Erythroblast (primary cell): ENCODE measurements around the gene SNAP23.

Source experiments
- DNase-seq, 2 experiments: peaks; one replicate each; lab custom pipeline; 2025; lab: John Stamatoyannopoulos, UW
- GATA1 ChIP-seq: IDR thresholded peaks from 2 replicates; pipeline ENCODE4 v1.6.1; 2011; ENCODE audit warnings: low read depth, mild to moderate bottlenecking, control low read depth, low read length, moderate library complexity
- POLR2A ChIP-seq: IDR thresholded peaks from 2 replicates; pipeline ENCODE4 v1.6.1; 2011; ENCODE audit warnings: mild to moderate bottlenecking, low read length

SNAP23 gene

DNA sequence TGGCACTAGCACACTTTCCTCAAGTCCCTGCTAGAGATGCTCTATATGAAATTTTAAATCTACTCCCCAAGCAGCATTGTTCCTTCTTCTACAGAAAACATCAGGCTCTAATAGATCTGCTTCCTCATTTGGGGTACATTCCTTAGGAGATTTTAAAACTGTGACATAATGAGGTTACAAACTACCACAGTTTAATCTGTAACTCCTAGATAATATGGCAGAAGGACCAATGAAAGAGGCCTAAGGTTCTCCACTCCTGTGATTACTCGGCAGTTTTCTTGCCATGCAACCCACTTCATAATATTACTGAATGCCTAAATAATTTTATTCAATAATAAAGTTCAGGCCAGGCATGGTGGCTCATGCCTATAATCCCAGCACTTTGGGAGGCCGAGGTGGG is 20.6 kb upstream of the SNAP23 start:
- peak; percentile 21 to 39 for DNase-seq
- TF ChIP-seq GATA1, result no peak
- no peak for TF ChIP-seq POLR2A

DNA sequence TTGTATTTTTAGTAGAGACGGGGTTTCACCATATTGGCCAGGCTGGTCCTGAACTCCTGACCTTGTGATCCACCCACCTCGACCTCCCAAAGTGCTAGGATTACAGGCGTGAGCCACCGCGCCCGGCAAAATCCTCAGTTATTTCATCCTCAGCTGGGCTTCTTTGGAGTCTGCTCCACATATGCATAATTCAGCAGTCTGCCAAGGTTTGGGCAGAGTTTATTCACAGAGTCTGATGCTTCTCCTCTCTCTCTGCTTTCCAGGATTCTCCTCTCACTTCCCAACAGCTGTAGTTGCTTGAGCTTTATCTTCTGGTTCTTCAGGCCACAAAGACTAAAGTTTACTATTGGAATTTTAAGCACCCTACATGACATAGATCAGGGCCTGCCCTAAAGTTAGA is 12.7 kb upstream of the SNAP23 start:
- no peak for DNase-seq
- TF ChIP-seq GATA1 (no peak), POLR2A (no peak)

DNA sequence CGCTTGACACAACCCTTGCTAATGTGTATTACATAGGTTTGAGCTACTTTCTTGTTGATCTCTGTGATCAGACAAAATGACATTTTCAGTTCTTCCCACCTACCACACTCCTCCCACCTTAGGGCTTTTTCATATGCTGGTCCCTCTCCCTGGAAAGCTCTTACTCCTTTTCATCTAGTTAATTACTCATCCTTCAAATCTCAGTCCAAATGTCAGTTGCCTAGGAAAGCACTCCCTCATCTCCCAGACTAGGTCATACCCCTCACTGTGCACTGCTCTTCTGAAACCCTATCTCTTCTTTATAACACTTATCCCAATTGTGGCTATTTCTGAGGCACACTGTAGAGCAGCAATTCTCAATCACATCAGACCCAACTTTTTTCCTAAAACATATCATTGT is 11.8 kb upstream of the SNAP23 start:
- TF ChIP-seq GATA1 (no peak), POLR2A (no peak)
- no peak for DNase-seq

DNA sequence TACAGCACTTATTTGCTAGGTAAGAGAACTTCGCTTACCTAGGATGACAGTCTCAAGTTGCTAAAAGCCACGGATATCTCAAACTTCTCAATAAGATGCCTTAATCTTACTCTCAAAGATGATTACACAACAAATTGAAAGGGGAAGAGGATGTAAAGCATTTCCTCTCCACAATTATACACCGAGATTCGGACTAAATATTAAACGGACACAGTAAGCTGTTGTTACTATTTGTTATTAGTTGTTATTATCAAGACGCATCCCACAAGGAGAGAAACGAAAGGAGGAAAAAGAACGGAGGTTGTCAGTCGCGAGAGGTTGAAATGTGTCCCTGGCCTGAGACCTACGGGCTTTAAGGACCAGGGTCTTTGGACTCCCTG is 5.2 kb upstream of the SNAP23 start:
- TF ChIP-seq GATA1, result no peak
- peak in 1 of 2 experiments; percentile 68 for DNase-seq

DNA sequence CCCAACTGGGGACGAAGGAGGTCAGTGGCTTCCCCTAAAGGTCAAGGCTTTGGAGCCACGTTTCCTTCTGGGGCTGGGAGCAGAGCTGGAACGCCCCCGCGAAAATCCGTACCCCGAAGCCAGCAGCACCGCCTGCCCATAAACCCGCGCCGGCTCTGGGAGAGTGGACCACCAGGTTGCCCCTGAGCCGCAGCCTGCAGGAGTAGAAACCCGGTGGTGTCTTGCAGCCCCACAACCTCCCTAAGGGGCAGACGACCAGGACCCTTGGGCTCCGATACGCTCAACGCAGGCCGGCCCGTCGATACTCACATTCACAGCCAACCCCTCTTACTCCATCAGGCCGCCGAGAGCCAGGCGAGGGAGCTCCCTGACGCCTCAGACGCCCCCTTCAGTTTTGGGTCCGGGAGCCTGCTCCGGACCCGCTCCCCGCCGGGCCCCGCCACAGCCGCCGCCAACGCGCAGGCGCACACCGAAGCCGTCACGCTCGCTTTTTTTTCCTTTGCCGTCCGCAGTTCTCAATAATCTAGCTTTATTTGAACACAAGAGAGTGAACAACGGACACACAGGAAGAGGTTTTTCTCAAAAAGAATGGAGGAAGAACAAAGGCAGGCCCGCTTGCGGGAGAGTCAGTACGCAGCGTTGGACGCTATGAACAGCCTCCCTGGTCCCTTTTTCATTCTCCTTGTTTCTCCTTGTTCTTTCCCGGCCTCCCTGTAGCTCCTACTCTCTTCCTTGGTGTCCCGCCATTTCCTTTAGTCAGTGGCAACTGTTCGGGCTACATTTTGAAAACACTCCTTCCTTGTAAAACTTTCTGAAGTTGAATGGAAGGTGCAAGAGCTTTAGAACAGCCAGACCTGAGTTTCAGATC is 4.5 kb upstream of the SNAP23 start, which contains the start of gene ZNF106:
Gene ZNF106 (minus strand): TSS at position 471 of the 868 bp plus-strand sequence. CDS start 18,852 bp downstream, outside the sequence.
- TF ChIP-seq GATA1, result no peak
- peak; percentile 94 for TF ChIP-seq POLR2A
- DNase-seq, result peak; percentile 93 to 95

DNA sequence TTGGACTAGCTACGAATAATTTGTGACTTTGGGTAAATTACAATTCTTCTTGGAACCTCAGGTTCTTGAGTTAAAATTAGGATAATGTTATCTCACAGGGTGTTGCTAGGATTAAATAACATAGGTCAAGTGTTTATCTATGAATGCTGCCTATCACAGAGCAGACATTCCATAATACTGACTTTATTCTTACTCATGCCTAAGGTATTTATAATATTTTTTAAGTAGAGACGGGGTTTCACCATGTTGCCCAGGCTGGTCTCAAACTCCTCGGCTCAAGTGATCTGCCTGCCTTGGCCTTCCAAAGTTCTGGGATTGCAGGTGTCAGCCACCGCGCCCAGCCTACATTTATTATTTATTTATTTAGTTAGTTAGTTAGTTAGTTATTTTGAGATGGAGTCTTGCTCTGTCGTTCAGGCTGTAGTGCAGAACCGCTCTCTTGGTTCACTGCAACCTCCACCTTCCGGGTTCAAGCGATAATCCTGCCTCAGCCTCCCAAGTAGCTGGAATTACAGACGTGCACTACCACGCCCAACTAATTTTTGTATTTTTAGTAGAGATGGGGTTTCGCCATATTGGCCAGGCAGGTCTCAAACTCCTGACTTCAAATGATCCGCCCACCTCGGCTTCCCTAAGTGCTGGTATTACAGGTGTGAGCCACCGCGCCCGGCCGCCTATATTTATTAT is 3.8 kb upstream of the SNAP23 start:
- peak in 1 of 2 experiments; percentile 74 for DNase-seq

DNA sequence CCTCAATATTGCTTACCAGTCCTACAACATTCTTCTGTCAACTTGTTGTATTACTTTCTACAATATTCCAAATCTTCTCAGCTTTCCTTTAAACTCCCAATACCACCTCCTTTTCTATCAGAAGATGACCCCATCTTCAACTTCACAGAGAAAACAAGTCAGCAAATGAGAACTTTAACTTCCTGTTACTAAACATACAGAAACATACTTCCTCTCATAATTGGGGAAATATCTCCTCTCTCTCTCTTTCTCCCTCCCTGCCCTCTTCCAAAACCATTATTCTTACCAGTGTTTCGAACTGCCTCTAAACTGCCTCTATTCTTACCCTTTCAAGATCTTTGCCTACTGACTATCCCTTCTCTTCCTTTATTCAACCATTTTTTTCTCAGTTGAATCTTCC is 1.8 kb upstream of the SNAP23 start:
- DNase-seq, result no peak

More for the DNA sequence above, 3.8 kb upstream of the SNAP23 start:
- TF ChIP-seq POLR2A (no peak), GATA1 (no peak)

DNA sequence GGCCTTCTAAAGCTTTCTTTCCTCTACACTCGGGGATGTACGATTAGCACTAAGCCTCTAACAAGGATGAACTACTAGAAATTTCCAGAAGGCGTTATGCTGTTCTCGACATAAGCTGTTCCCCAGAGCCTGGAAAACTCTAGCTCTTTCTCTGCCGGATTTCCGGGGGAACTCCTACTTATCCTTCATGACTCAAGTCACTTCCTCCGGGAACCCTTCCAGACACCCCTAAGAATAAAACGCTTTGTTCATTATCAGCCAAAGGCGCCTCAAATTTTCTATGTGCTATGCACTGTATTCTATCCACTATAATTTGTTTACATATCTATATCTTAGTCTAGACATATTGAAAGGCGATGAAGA is 455 bp upstream of the SNAP23 start:
- TF ChIP-seq POLR2A, result no peak
- TF ChIP-seq GATA1, result no peak
- DNase-seq, result no peak

More for the DNA sequence above, 1.8 kb upstream of the SNAP23 start:
- TF ChIP-seq POLR2A (no peak), GATA1 (no peak)

DNA sequence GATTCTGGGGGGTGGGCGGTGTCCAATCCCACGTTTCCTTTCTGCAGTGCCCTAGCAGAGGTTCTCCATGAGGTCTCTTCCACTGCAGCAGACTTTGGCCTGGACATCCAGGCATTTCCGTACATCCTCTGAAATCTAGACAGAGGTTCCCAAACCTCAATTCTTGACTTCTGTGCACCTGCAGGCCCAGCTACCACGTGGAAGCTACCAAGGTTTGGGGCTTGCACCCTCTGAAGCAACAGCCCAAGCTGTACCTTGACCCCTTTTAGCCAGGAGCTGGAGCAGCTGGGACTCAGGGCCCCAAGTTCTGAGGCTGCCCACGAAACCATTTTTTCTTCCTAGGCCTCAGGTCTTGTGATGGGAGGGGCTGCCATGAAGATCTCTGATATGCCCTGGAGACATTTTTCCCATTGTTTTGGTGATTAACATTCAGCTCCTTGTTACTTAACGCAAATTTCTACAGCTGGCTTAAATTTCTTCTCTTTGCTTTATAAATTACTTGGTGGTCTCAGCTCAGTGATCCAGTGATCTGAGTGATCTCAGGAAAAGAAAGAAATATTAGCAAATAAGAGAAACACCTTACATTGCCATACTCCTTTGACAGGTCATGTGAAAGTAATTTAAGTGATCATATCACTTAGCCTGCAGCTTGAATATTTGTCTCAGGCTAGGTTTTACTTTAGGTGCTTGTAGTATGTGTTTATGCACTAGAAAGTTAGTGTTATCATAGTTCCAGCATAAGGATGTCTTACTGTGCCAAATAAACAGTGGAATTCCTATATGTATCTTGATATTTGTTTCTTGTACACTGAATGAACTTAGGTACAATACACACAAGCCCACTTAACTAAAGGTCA is 3.0 kb downstream of the SNAP23 start:
- DNase-seq, result peak; percentile 64 to 67

DNA sequence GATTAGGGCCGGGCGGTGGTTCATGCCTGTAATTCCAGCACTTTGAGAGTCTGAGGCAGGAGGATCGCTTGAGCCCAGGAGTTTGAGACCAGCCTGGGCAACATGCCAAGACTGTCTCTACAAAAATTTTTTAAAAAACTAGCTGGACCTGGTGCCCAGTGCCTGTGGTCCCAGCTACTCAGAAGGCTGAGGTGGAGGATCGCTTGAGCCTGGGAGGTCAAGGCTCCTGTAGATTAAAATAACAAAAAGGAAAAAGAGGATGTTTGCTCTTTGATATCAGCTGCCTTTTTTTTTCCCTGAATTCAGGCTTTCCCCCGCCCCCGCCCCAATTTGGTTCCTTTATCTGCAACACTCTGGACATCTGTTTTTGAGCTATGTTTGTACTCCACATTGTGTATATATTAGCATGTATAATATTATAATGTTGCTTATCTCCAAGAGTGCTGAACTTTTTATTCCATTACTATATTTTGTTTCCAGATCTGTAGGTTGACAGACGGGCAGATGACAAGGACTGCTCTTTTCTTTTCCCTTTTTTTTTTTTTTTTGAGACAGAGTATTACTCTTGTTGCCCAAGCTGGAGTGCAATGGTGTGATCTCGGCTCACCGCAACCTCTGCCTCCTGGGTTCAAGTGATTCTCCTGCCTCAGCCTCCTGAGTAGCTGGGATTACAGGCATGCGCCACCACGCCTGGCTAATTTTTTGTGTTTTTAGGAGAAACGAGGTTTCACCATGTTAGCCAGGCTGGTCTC is 4.6 kb downstream of the SNAP23 start:
- DNase-seq, result peak; percentile 87
- TF ChIP-seq GATA1, result no peak
- no peak for TF ChIP-seq POLR2A

More for the DNA sequence above, 3.0 kb downstream of the SNAP23 start:
- TF ChIP-seq POLR2A (no peak), GATA1 (no peak)

DNA sequence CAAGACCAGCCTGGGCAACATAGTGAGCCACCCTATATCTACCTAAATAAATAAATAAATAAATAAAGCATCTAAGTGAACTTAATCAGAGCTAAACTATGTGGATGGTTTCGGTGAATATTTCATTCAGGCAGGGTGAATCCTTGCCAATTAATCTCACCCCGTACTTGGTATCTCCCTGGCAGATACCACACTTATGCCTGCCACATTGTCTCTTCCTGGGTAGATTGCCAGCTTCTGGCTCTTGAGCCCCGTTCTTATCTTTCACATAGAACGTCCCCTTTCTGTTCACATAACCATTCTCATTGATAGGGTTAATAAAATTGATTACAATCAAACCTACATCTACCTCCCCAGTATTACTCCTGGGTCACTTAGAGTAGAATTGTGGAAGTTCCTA is 7.0 kb downstream of the SNAP23 start:
- TF ChIP-seq GATA1, result no peak
- TF ChIP-seq POLR2A, result no peak
- DNase-seq, result peak; percentile 34 to 77

DNA sequence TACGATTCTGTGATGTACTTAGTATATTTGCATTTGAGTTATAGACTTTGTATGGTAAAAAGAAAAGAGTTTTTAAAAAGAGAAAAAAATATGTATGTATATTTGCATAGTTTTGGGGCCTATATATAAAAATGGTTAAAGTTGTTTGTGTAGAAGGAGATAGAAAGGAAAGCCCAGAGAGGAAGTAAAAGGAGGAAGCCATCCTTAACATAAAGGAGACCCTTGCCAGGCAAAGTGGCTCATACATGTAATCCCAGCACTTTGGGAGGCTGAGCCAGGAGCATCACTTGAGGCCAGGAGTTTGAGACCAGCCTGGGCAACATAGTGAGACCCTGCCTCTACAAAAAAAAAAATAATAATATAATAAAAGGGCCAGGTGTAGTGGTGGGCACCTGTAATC is 8.4 kb downstream of the SNAP23 start:
- DNase-seq, result no peak

DNA sequence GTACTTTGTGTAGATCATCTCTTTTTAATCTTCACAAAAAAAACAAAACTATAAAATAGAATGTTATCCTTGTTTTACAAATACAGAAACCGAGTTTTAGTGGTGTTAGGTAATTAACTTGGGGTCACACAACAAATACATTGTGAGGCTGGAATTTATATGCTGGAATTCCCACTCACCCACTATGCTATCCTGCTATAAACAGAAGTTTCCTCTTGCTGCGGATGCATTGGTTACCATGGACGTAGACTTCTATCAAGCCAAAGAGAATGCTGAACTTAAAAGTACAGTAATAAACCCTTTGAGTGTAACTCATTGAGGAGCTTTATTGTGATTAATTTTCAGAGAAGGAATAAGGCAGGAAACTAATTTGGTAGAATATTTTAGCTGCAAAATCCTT is 9.2 kb downstream of the SNAP23 start:
- DNase-seq, result no peak
- TF ChIP-seq POLR2A (no peak), GATA1 (no peak)

More for the DNA sequence above, 8.4 kb downstream of the SNAP23 start:
- TF ChIP-seq GATA1, result no peak
- TF ChIP-seq POLR2A, result no peak

DNA sequence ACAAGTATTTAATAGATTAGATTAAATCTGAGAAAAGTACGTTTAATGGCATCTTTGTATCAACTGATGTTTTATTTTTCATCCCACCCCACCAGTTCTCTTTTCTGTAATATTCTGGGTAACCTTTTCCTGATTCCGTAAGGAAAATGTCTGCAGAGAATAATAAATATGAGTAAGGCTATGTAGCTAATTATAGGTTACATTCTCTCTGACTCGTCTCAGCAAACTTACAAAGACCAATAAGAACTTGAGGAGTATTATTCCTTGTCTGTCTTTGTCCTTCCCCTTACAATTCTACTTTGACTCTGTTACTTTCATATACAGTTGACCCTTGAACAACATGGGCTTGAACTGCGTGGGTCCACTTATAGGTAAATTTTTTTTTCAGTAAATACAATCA is 12.1 kb downstream of the SNAP23 start:
- DNase-seq, result no peak

More for the DNA sequence above, 12.1 kb downstream of the SNAP23 start:
- TF ChIP-seq POLR2A (no peak), GATA1 (no peak)
